Left lobe of liver (tissue), 2 donors: ENCODE data around the gene LRRC8C. TPM values are rescaled to one million over a fixed set of nuclear protein-coding genes. Genes with fewer than 3 reads are reported as not detected.
A peak's percentile ranks its signal among the peaks of the same experiment; 100 is the strongest.

Experiments used
- ATAC-seq: fragments of 200-7000 bp; cut with Tn5 transposase; one replicate; pipeline ENCODE4 v1.9.1; 2020; ENCODE audit warnings: mild to moderate bottlenecking, moderate library complexity
- DNase-seq: peaks from one replicate; pipeline ENCODE4 v3.0.0-alpha.2; 2020; ENCODE audit warnings: low spot score
- total RNA-seq: library from RNA; stranded (reverse); gene quantifications from one replicate; pipeline ENCODE4 v1.2.1, GENCODE V29; 2021
- donor health status: DM: no; HTN: no; CAD: no; lungs with moderate emphysema.
- donor health status: DM: no; HTN: yes; CAD: no.

LRRC8C gene
- total RNA-seq, 1 donor from 2014 or later = 0.73 TPM

- DNase-seq = no peak
- ATAC-seq = no peak
Observed at GRCh38 chr1:89761338-89761737, 128.4 kb downstream of the LRRC8C start.

- ATAC-seq (no peak), DNase-seq (no peak)
Observed at GRCh38 chr1:89761901-89762300, 129.0 kb downstream of the LRRC8C start.

- DNase-seq = no peak
- peak; percentile 51 for ATAC-seq
Observed at GRCh38 chr1:89762386-89762778, 129.5 kb downstream of the LRRC8C start.

- DNase-seq = peak; percentile 80
- ATAC-seq = peak; percentile 99
Observed at GRCh38 chr1:89762779-89763648, 130.1 kb downstream of the LRRC8C start.

GRCh38 chr1:89763649-89763986 is 130.7 kb downstream of the LRRC8C start:
- peak; percentile 5 for ATAC-seq
- DNase-seq = no peak

DNA sequence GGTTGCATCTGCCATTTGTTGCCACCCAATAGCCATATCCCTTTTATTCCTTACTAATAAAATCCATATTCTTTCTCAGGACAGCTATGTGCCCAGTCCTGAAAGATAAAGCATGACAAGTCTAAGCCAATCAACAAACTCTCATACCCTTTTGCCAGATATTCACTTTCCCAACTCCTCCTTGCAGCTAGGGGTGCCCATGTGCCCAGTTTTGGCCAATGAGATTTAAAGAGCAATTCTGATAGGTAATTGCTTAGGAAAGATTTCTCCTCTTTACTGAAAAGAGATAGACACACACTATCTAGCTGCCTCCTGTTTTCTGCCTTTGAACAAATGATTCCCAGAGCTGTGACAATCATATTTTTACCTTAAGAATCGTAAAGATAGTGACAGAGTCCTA is 132.9 kb downstream of the LRRC8C start:
- ATAC-seq (no peak), DNase-seq (no peak)

GRCh38 chr1:89767618-89768017 is 134.7 kb downstream of the LRRC8C start:
- DNase-seq (no peak), ATAC-seq (no peak)

Other genes with a start within 250 kb of the LRRC8C start
- gene LRRC8B, start 108.3 kb upstream of the LRRC8C start, total RNA-seq = 2.8 TPM
- 22.1 TPM for gene LRRC8D, start 187.9 kb downstream of the LRRC8C start, total RNA-seq